Natural killer cell (primary cell): ENCODE measurements around the gene MRPS10. TPM values are rescaled to one million over a fixed set of nuclear protein-coding genes. Genes with fewer than 3 reads are reported as not detected.

Experiments
- ATAC-seq, 3 donors: fragments of 150-1000 bp in 2 of 3; fragments of 200-7000 bp in 1 of 3; cut with Tn5 transposase; 1 replicate in 1 of 3; 2 replicates in 2 of 3; pipeline ENCODE4 v1.10.0; 2021; ENCODE audit warnings: mild to moderate bottlenecking in 2 of 3, moderate library complexity in 2 of 3
- DNase-seq, 2 donors: peaks; one replicate each; pipeline versions ENCODE4 v3.0.0 to v3.0.0-alpha.2; 2013 to 2021; ENCODE audit warnings: mixed read lengths in 1 of 2
- H3K27ac ChIP-seq: one replicate; pipeline ENCODE4 v1.5.1; 2013; ENCODE audit warnings: mild to moderate bottlenecking, low read length
- H3K27me3 ChIP-seq: one replicate; pipeline ENCODE4 v1.6.1; 2013; ENCODE audit warnings: low read length; ENCODE audit not compliant: control insufficient read depth, insufficient read depth
- H3K36me3 ChIP-seq: one replicate; pipeline ENCODE4 v1.6.1; 2013; ENCODE audit warnings: low read length; ENCODE audit not compliant: control insufficient read depth, insufficient read depth
- H3K4me1 ChIP-seq: one replicate; pipeline ENCODE4 v1.6.1; 2013; ENCODE audit warnings: low read length; ENCODE audit not compliant: control insufficient read depth, insufficient read depth
- H3K4me3 ChIP-seq: one replicate; pipeline ENCODE4 v1.5.1; 2013; ENCODE audit warnings: low read length
- H3K9me3 ChIP-seq: one replicate; pipeline ENCODE4 v1.6.1; 2013; ENCODE audit warnings: low read length; ENCODE audit not compliant: control insufficient read depth, insufficient read depth
- H3K27ac Mint-ChIP-seq, 2 donors: one replicate each; pipeline ENCODE4 v1.8.0; 2022; ENCODE audit warnings: mild to moderate bottlenecking in 2 of 2, mixed read lengths in 2 of 2, moderate library complexity in 1 of 2
- H3K27me3 Mint-ChIP-seq, 2 donors: one replicate each; pipeline ENCODE4 v1.8.0; 2022; ENCODE audit warnings: low read depth in 2 of 2, mixed read lengths in 2 of 2
- H3K36me3 Mint-ChIP-seq: one replicate; pipeline ENCODE4 v1.8.0; 2022; ENCODE audit warnings: mixed read lengths
- H3K4me1 Mint-ChIP-seq, 2 donors: one replicate each; pipeline ENCODE4 v1.8.0; 2022; ENCODE audit warnings: mixed read lengths in 2 of 2
- H3K4me3 Mint-ChIP-seq: one replicate; pipeline ENCODE4 v1.8.0; 2022; ENCODE audit warnings: mild to moderate bottlenecking, moderate library complexity, mixed read lengths
- H3K9me3 Mint-ChIP-seq, 2 donors: one replicate each; pipeline ENCODE4 v1.8.0; 2022; ENCODE audit warnings: mixed read lengths in 2 of 2
- WGBS: methylation state at CpG from one replicate; pipeline ENCODE4 v1.1.7; 2013; ENCODE audit warnings: missing lambda C conversion rate; ENCODE audit not compliant: insufficient coverage; 5-methylcytosine and 5-hydroxymethylcytosine counted together
- intact Hi-C: fragments of 100-400 bp; cut with micrococcal nuclease; formaldehyde crosslinking; loops from one replicate; pipeline ENCODE4 v1.14.2; 2022
- total RNA-seq, 4 donors: library from RNA; stranded (reverse); fragments of 120-200 nt in 1 of 4; gene quantifications; one replicate each; pipeline versions ENCODE4 v1.2.3 to v1.2.4, GENCODE V29; 2013 to 2022
- TF ChIP-seq, protein P1 (sequence below): fragments of 200-600 bp; IDR thresholded peaks from one replicate; pipeline ENCODE4 v1.8.0; 2022; ENCODE audit warnings: antibody characterized with exemption

Gene MRPS10
- total RNA-seq, 3 donors from 2014 or later (not counting 1 experiment from before 2014, with no cell fraction given) = 21.8 to 25.4 (median 22.6) TPM

DNA sequence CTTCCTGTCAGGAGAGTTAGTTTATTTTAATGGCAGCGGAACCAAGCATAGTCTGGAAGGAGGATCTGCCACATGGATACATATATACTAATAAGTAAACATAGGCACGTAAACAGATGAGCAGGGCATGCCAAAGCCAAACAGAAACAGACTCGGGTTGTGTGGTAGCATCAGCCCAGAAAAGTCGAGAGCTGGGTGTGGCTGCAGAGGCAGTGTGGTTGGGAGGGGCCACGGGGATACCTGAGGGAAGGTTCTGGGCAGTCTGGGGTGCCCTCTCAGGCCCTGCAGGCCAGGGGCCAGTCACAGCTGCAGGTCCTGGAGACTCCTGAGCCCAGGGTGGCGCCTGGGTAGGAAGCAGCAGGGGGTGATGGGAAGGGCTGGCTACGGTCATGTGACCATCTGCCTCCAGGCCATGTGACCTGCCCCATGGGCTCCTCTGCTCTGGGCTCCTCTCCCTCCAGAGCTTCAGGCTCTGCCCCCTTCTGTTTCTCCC lies 42.8 kb upstream of the MRPS10 start:
- no peak overlapping the region for H3K27ac ChIP-seq
- peaks cover 26% of the 10 kb centered on the region for H3K36me3 Mint-ChIP-seq
- peaks cover 13 to 14% of the 10 kb centered on the region in 2 donors for H3K4me1 Mint-ChIP-seq
- DNase-seq (no peak), ATAC-seq (peak in 1 of 3 donors; percentile 25)
- no peak overlapping the region for H3K4me3 Mint-ChIP-seq
- TF ChIP-seq, protein P1, sequence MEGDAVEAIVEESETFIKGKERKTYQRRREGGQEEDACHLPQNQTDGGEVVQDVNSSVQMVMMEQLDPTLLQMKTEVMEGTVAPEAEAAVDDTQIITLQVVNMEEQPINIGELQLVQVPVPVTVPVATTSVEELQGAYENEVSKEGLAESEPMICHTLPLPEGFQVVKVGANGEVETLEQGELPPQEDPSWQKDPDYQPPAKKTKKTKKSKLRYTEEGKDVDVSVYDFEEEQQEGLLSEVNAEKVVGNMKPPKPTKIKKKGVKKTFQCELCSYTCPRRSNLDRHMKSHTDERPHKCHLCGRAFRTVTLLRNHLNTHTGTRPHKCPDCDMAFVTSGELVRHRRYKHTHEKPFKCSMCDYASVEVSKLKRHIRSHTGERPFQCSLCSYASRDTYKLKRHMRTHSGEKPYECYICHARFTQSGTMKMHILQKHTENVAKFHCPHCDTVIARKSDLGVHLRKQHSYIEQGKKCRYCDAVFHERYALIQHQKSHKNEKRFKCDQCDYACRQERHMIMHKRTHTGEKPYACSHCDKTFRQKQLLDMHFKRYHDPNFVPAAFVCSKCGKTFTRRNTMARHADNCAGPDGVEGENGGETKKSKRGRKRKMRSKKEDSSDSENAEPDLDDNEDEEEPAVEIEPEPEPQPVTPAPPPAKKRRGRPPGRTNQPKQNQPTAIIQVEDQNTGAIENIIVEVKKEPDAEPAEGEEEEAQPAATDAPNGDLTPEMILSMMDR = no peak
- H3K36me3 ChIP-seq = peaks cover 30% of the 10 kb centered on the region
- H3K9me3 Mint-ChIP-seq = no peaks in the 10 kb centered on the region
- no peaks in the 10 kb centered on the region for H3K27me3 ChIP-seq
- H3K4me3 ChIP-seq = no peak overlapping the region
- H3K4me1 ChIP-seq = peaks cover 15% of the 10 kb centered on the region
- no peaks in the 10 kb centered on the region for H3K9me3 ChIP-seq
- H3K27ac Mint-ChIP-seq = no peak overlapping the region
- WGBS = 88% methylated on average over 7 of the region's 7 CpGs
- intact Hi-C loops = no loop called here
- no peaks in the 10 kb centered on the region for H3K27me3 Mint-ChIP-seq

DNA sequence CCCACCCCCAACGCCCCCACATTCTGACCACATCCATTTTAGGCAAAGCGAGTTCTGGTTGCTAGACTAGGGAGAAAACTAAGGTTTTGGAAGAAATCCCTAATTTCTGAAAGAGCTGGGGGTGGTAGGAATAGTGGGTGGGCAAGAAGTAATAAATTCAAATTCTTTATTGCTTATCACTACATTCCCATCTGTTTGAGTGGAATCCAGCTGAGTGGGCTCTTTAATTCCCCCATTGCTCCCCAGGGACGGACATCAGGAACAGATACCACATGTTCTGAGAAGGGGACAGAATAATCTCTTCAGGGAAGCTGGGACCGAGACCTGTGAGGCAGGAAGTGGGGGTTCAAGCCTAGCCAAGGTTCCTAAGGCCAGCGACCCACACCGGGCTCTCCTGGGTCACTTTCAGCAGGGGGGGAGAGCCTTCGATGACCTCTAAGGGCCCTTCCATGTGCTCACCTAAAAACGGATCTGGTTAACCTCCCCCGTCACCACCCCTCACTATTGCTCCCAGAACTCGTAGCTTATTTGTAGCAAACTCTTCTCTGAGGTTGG lies 42.3 kb upstream of the MRPS10 start:
- Histone ChIP-seq H3K4me1 (peaks cover 15% of the 10 kb centered on the region), H3K27me3 (no peaks in the 10 kb centered on the region), H3K36me3 (peaks cover 34% of the 10 kb centered on the region), H3K4me3 (no peak overlapping the region), H3K27ac (no peak overlapping the region), H3K9me3 (no peaks in the 10 kb centered on the region)
- Mint-ChIP-seq H3K4me3 (no peak overlapping the region), H3K27ac (no peak overlapping the region), H3K4me1 (peaks cover 13 to 14% of the 10 kb centered on the region in 2 donors), H3K27me3 (no peaks in the 10 kb centered on the region), H3K9me3 (no peaks in the 10 kb centered on the region), H3K36me3 (peaks cover 26% of the 10 kb centered on the region)
- 95% methylated on average over 6 of the region's 10 CpGs for WGBS
- TF ChIP-seq, protein P1 = no peak
- intact Hi-C loops = no loop called here
- ATAC-seq = no peak
- no peak for DNase-seq

DNA sequence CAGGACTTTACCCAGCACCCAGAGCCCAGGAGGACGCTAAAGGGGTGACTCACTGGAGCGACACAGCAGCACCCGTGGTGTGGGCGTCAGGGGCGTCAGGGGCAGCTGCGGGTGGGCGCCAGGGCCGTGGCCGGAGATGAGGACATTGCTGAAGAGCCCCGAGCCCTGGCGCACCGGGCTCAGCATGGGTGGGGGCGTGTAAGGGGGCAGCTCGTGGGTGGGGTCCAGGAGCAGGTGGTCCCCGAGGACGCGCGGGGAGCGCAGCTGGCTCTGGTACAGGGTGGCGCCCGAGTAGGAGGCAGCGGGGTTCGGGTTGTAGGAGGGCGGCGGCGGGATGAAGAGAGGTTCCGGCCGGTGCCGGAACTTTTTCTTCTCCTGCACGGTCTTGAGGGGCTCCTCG lies 41.6 kb upstream of the MRPS10 start:
- ATAC-seq (no peak), DNase-seq (no peak)
- Histone ChIP-seq H3K27ac (no peak overlapping the region), H3K36me3 (peaks cover 40% of the 10 kb centered on the region), H3K27me3 (no peaks in the 10 kb centered on the region), H3K9me3 (no peaks in the 10 kb centered on the region), H3K4me1 (peaks cover 15% of the 10 kb centered on the region), H3K4me3 (no peak overlapping the region)
- Mint-ChIP-seq H3K4me3 (no peak overlapping the region), H3K36me3 (peaks cover 32% of the 10 kb centered on the region), H3K27ac (no peak overlapping the region), H3K27me3 (no peaks in the 10 kb centered on the region), H3K9me3 (no peaks in the 10 kb centered on the region), H3K4me1 (peaks cover 13 to 14% of the 10 kb centered on the region in 2 donors)
- 96% methylated on average over 31 of the region's 31 CpGs for WGBS
- TF ChIP-seq, protein P1 = no peak
- intact Hi-C loops = no loop called here

DNA sequence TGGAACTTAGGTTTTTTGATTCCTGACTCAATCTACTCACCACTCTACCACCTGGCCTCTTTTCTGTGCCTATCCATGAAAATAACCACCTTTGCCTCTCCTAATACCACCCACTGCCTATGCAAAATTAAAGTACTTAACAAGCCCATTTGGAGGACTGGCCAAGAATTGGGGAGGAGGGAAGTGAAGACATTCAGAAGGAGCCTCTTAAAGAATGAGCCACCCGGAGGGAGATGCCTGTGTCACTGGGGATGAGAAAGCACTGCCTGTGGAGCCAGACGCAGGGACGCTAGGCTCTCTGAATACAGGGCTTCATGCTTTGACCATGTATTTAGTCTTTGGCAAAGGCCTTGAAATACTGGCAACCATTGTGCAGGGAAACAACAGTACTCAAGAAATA lies 40.0 kb upstream of the MRPS10 start:
- H3K4me3 Mint-ChIP-seq = no peak overlapping the region
- H3K4me1 ChIP-seq = peaks cover 15% of the 10 kb centered on the region
- H3K9me3 Mint-ChIP-seq = no peaks in the 10 kb centered on the region
- H3K36me3 ChIP-seq = peaks cover 54% of the 10 kb centered on the region
- H3K36me3 Mint-ChIP-seq = peaks cover 40% of the 10 kb centered on the region
- TF ChIP-seq, protein P1 = no peak
- ATAC-seq (no peak), DNase-seq (no peak)
- no peak overlapping the region for H3K4me3 ChIP-seq
- WGBS = 96% methylated on average over 3 of the region's 3 CpGs
- H3K27ac ChIP-seq = no peak overlapping the region
- no peak overlapping the region for H3K27ac Mint-ChIP-seq
- H3K27me3 Mint-ChIP-seq = no peaks in the 10 kb centered on the region
- no peaks in the 10 kb centered on the region for H3K9me3 ChIP-seq
- H3K27me3 ChIP-seq = no peaks in the 10 kb centered on the region
- intact Hi-C loops = no loop called here
- peaks cover 13 to 16% of the 10 kb centered on the region in 2 donors for H3K4me1 Mint-ChIP-seq
